Measurements from ENCODE around the gene ROGDI. TPM values are rescaled to one million over a fixed set of nuclear protein-coding genes. Genes with fewer than 3 reads are reported as not detected.

The ROGDI gene
- total and polyA plus RNA-seq, 2 experiments from 2014 or later: 21.4 to 27.3 TPM

DNA sequence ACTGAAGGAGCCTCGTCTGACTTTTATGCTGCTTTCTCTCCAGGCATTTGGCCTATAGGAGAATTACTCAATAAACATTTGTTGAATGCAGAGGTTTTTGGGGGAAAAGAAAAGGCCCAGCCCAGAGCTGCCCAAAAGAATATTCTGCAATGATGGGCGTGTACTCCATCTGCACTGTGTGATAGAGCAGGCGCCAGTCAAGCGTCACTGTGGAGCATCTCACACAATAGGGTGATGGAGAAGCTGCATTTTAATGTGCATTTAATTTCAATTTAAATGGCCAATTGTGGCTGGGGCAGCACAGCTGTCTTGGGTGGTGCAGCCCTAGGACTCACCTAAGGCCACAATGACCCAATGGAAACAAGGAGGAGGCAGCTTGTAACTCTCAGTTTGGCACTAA is 24.1 kb upstream of the ROGDI start:
- H3K9me3 ChIP-seq (ENCODE audit: low read depth): no peaks in the 10 kb centered on the region
- H3K9me2 ChIP-seq (ENCODE audit: insufficient read depth): no peaks in the 10 kb centered on the region
- in situ Hi-C loops (cut with MboI): no loop called here
- H3K4me2 ChIP-seq (ENCODE audit: unreplicated experiment): no peak overlapping the region
- no peak overlapping the region for H3K27ac ChIP-seq
- no peak overlapping the region for H2AFZ ChIP-seq
- 86 to 87% methylated on average over 4 of the region's 4 CpGs for WGBS, 2 experiments (ENCODE audit: low coverage in 1 of 2, low lambda C conversion rate in 2 of 2, missing lambda C conversion rate in 2 of 2)
- H4K20me1 ChIP-seq (ENCODE audit: insufficient read depth): no peaks in the 10 kb centered on the region
- no peak for DNase-seq
- H3K36me3 ChIP-seq (ENCODE audit: low read depth): peaks cover 48% of the 10 kb centered on the region
- H3K4me1 ChIP-seq (ENCODE audit: insufficient read depth): no peaks in the 10 kb centered on the region
- no peaks in the 10 kb centered on the region for H3K27me3 ChIP-seq (replicated peaks; ENCODE audit: insufficient read depth)
- no peak for TF ChIP-seq EZH2 (IDR thresholded peaks at IDR 0.05; ENCODE audit: insufficient read depth, poor library complexity, severe bottlenecking)
- no peak for TF ChIP-seq EZH2phosphoT487 (IDR thresholded peaks at IDR 0.05; ENCODE audit: insufficient read depth, low read depth)
- no peak overlapping the region for H3K4me3 ChIP-seq
- no peaks in the 10 kb centered on the region for H3F3A ChIP-seq (ENCODE audit: insufficient read depth)
- no peak overlapping the region for H3K9ac ChIP-seq
- H3K79me2 ChIP-seq (ENCODE audit: insufficient read depth): peaks cover 13% of the 10 kb centered on the region; the same call in 1 of the 2 replicates

DNA sequence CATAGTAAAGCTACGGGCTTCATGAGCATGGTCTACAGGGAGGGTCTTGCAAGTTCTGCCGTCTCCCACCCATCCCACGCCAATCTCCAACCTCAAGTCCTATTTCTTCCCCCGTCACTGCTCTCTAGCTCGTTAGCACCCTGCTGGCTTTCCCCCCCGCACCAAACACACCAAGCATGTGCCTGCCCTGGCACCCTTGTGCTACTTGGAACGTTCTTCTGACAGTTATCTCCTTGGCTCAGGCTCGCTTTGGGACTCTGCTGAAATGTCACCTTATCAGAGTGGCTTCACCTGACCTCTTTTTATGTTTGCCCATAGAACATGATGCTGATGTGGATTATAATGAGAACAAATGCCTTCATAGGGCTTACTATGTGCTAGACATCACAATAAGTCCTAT is 22.8 kb upstream of the ROGDI start:
- peaks cover 10% of the 10 kb centered on the region; the same call in 1 of the 2 replicates for H3K79me2 ChIP-seq (ENCODE audit: insufficient read depth)
- peaks cover 47% of the 10 kb centered on the region for H3K36me3 ChIP-seq (ENCODE audit: low read depth)
- no peak for DNase-seq
- no peak overlapping the region for H3K27ac ChIP-seq
- H4K20me1 ChIP-seq (ENCODE audit: insufficient read depth): no peaks in the 10 kb centered on the region
- WGBS, 2 experiments (ENCODE audit: low coverage in 1 of 2, low lambda C conversion rate in 2 of 2, missing lambda C conversion rate in 2 of 2): 86 to 90% methylated on average over 8 of the region's 8 CpGs
- no peak for TF ChIP-seq EZH2 (IDR thresholded peaks at IDR 0.05; ENCODE audit: insufficient read depth, poor library complexity, severe bottlenecking)
- TF ChIP-seq EZH2phosphoT487 (IDR thresholded peaks at IDR 0.05; ENCODE audit: insufficient read depth, low read depth): no peak
- H3F3A ChIP-seq (ENCODE audit: insufficient read depth): no peaks in the 10 kb centered on the region
- H3K9me3 ChIP-seq (ENCODE audit: low read depth): no peaks in the 10 kb centered on the region
- H2AFZ ChIP-seq: no peak overlapping the region
- no peaks in the 10 kb centered on the region for H3K9me2 ChIP-seq (ENCODE audit: insufficient read depth)
- H3K27me3 ChIP-seq (replicated peaks; ENCODE audit: insufficient read depth): no peaks in the 10 kb centered on the region
- H3K9ac ChIP-seq: no peak overlapping the region
- no peak overlapping the region for H3K4me3 ChIP-seq
- H3K4me2 ChIP-seq (ENCODE audit: unreplicated experiment): no peak overlapping the region
- in situ Hi-C loops (cut with MboI): no loop called here
- H3K4me1 ChIP-seq (ENCODE audit: insufficient read depth): no peaks in the 10 kb centered on the region

DNA sequence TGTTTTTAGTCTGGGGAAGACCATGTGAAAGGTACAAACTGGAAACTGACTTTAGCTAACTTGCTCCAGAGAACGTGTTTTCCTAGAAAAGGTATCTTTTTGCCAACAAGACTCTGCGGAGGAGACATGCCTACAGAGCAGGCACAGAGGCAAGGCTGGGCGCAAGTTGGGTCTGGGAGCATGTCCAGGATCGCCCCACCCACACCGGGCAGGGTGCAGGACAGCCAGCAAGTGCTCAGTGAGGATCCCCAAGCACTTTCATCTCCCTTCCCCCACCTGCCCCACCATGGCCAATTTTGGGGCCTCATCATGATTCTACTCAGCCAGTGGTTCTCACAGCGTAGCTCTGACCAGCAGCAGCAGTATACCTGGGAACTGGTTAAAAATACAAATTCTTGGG is 18.2 kb upstream of the ROGDI start:
- no peak overlapping the region for H2AFZ ChIP-seq
- H3K36me3 ChIP-seq (ENCODE audit: low read depth): peaks cover 50% of the 10 kb centered on the region
- H3K9ac ChIP-seq: no peak overlapping the region
- H3K79me2 ChIP-seq (ENCODE audit: insufficient read depth): no peaks in the 10 kb centered on the region
- H3K27me3 ChIP-seq (replicated peaks; ENCODE audit: insufficient read depth): no peaks in the 10 kb centered on the region
- H3K27ac ChIP-seq: no peak overlapping the region
- 52 to 59% methylated on average over 6 of the region's 6 CpGs for whole genome bisulfite sequencing, 2 experiments (ENCODE audit: low coverage in 1 of 2, low lambda C conversion rate in 2 of 2, missing lambda C conversion rate in 2 of 2)
- TF ChIP-seq EZH2 (IDR thresholded peaks at IDR 0.05; ENCODE audit: insufficient read depth, poor library complexity, severe bottlenecking): no peak
- no peak for TF ChIP-seq EZH2phosphoT487 (IDR thresholded peaks at IDR 0.05; ENCODE audit: insufficient read depth, low read depth)
- no peaks in the 10 kb centered on the region for H3K9me2 ChIP-seq (ENCODE audit: insufficient read depth)
- H4K20me1 ChIP-seq (ENCODE audit: insufficient read depth): no peaks in the 10 kb centered on the region
- H3K4me3 ChIP-seq: no peak overlapping the region
- H3K9me3 ChIP-seq (ENCODE audit: low read depth): no peaks in the 10 kb centered on the region
- H3F3A ChIP-seq (ENCODE audit: insufficient read depth): no peaks in the 10 kb centered on the region
- no peak for DNase-seq
- H3K4me2 ChIP-seq (ENCODE audit: unreplicated experiment): no peak overlapping the region
- in situ Hi-C loops (cut with MboI): no loop called here
- H3K4me1 ChIP-seq (ENCODE audit: insufficient read depth): no peaks in the 10 kb centered on the region

DNA sequence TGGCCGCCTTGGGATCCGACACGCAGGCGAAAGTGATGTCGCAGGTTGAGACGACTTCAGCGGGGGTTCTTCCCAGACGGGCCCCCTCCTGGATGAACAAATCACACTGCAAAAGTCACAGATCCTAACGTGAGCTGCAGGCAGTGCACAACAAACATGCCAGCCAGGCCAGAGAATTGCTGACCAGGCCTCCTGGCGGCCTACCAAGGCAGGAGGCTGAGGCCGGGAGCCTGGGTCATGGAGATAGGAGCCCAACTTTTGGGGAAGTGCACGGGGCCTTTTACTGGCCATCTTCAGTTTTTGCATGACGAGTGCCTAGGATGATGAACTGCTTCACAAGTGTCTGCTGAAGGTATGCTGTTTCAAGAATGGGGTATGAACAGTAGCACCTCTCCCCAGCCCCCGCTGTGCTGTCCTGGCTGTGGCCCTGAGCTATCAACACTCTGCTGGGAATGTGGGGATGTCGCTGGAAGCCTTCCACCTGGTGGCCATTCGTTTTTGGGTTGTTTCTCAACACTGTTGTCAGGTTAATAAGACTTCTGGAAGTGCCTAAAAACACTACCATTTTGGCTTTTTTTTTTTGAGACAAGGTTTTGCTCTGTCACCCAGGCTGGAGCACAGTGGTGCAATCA is 12.2 kb upstream of the ROGDI start:
- WGBS, 2 experiments (ENCODE audit: low coverage in 1 of 2, low lambda C conversion rate in 2 of 2, missing lambda C conversion rate in 2 of 2): 85 to 87% methylated on average over 16 of the region's 16 CpGs

DNA sequence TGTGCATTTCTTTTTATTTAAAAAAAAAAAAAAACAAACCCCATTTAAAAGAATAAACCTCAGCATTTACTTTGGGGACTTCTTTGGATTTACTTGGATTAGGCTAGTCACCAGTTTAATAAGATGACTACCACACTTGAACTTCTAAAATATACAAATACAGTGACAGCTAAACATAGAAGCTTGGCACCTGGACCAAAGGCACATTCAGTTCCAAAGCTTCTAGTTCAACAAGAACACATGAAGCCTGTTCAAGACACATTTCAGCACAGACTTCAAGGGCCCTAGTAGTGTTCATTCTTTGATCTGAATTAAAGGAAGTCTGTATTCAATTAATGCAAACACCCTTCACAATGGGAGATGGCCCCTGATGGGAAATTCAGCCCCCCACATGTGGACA is 11.6 kb upstream of the ROGDI start:
- Histone ChIP-seq H3K9me2 (ENCODE audit: insufficient read depth) (no peaks in the 10 kb centered on the region), H3K4me1 (ENCODE audit: insufficient read depth) (no peaks in the 10 kb centered on the region), H3K27me3 (replicated peaks; ENCODE audit: insufficient read depth) (no peaks in the 10 kb centered on the region), H3K27ac (no peak overlapping the region), H4K20me1 (ENCODE audit: insufficient read depth) (no peaks in the 10 kb centered on the region), H3K4me3 (no peak overlapping the region), H3K9ac (no peak overlapping the region), H2AFZ (no peak overlapping the region), H3F3A (ENCODE audit: insufficient read depth) (no peaks in the 10 kb centered on the region), H3K79me2 (ENCODE audit: insufficient read depth) (no peaks in the 10 kb centered on the region), H3K36me3 (ENCODE audit: low read depth) (peaks cover 38% of the 10 kb centered on the region), H3K4me2 (ENCODE audit: unreplicated experiment) (no peak overlapping the region), H3K9me3 (ENCODE audit: low read depth) (no peaks in the 10 kb centered on the region)
- DNase-seq: no peak
- TF ChIP-seq EZH2 (IDR thresholded peaks at IDR 0.05; ENCODE audit: insufficient read depth, poor library complexity, severe bottlenecking) (no peak), EZH2phosphoT487 (IDR thresholded peaks at IDR 0.05; ENCODE audit: insufficient read depth, low read depth) (no peak)
- in situ Hi-C loops (cut with MboI): no loop called here

More for the DNA sequence above, 12.2 kb upstream of the ROGDI start:
- H2AFZ ChIP-seq: no peak overlapping the region
- in situ Hi-C loops (cut with MboI): no loop called here
- no peaks in the 10 kb centered on the region for H3K9me2 ChIP-seq (ENCODE audit: insufficient read depth)
- H4K20me1 ChIP-seq (ENCODE audit: insufficient read depth): no peaks in the 10 kb centered on the region
- TF ChIP-seq EZH2phosphoT487 (IDR thresholded peaks at IDR 0.05; ENCODE audit: insufficient read depth, low read depth): no peak
- TF ChIP-seq EZH2 (IDR thresholded peaks at IDR 0.05; ENCODE audit: insufficient read depth, poor library complexity, severe bottlenecking): no peak
- H3K27ac ChIP-seq: no peak overlapping the region
- H3K4me3 ChIP-seq: no peak overlapping the region
- H3K4me1 ChIP-seq (ENCODE audit: insufficient read depth): no peaks in the 10 kb centered on the region
- no peak overlapping the region for H3K9ac ChIP-seq
- H3K27me3 ChIP-seq (replicated peaks; ENCODE audit: insufficient read depth): no peaks in the 10 kb centered on the region
- no peak overlapping the region for H3K4me2 ChIP-seq (ENCODE audit: unreplicated experiment)
- no peak for DNase-seq
- H3F3A ChIP-seq (ENCODE audit: insufficient read depth): no peaks in the 10 kb centered on the region
- H3K79me2 ChIP-seq (ENCODE audit: insufficient read depth): no peaks in the 10 kb centered on the region
- no peaks in the 10 kb centered on the region for H3K9me3 ChIP-seq (ENCODE audit: low read depth)
- H3K36me3 ChIP-seq (ENCODE audit: low read depth): peaks cover 37% of the 10 kb centered on the region
